ENCODE results near the gene ZSCAN2.

ZSCAN2 gene

DNA sequence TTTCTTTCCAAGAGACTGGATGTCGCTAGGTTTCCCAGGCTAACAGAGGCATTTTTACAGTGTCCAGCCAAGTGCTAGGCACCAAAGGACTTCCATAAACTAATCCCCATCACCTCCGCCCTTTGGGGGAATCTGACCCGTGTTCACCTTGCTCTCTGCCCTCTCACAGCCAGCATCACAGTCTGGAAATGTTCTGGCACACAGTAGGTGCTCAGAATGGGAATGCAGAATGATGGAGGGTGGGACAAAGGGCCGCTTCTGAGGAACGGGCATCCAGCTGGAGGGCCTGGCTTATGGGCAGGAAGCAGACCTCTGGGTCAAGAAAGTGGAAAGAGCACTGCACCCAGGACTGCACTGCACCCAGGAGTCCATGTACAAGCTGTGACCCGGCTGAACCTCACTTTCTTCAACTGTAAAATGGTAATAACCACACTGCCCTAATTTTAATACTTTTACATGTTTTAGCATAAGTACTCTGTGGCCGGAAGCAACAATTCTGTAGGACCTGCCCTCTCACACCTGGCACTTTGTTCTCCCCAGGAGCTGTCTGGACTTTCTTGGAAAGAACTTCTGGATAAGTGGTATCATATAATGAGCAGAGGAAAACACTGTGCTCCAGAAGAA, 58.1 kb downstream of the ZSCAN2 start:
- no peak for DNase-seq (ENCODE audit: low read depth, low spot score)
- H3K4me3 ChIP-seq (ENCODE audit: low read length): peak overlapping the region; percentile 64

DNA sequence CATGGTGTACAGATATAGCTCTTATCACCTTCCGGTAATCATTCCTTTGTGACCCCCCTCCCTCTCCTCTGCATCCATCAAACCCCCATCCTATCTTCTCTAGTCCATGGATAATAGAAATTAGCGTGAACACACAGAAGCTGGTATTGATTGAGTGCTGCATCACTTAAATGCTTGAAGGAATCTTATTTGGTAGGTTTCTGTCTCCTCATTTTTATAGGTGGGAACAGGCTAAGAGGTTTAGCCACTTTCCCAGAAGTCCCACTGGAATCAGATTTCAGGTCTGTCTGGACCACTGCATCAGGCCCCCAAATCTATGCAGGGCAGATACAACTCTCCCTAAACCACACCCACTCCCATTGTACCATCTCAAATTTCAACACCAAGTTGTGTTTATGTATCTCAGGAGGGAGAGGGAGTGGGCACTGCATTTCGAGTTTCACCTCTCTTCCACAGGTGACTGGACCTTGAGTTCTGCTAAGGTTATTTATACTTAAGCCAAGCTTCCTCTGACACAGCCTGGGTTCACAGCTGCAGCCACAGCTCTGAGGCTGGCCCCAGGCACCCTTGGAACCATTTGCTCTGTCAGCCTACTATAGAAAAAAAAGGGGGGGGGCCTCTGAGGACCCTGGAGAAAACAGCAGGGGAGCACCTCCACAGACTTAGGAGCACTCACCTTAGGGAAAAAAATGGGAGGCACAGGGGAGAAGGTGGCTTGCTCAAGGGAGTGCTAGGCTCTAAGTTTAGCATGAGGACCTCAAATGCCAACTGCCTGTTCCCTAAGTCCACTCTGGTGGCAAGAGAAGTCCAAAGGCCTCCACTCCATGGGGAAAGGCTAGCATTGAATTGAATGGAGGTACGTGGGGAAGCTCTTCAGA, 59.3 kb downstream of the ZSCAN2 start:
- no peak for DNase-seq (ENCODE audit: low read depth, low spot score)
- H3K4me3 ChIP-seq (ENCODE audit: low read length): no peak overlapping the region

DNA sequence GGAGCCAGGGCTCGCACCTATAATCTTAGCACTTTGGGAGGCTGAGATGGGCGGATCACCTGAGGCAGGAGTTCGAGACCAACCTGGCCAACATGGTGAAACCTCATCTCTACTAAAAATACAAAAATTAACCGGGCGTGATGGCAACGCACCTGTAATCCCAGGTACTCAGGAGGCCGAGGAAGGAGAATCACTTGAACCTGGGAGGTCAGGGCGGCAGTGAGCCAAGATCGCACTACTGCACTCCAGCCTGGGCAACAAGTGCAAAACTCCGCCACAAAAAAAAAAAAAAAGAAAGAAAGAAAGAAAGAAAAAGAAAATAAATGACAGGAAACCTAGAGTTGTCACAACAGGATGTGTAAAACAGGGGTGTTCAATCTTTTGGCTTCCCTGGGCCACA, 60.2 kb downstream of the ZSCAN2 start:
- H3K4me3 ChIP-seq (ENCODE audit: low read length): no peak overlapping the region
- no peak for DNase-seq (ENCODE audit: low read depth, low spot score)

DNA sequence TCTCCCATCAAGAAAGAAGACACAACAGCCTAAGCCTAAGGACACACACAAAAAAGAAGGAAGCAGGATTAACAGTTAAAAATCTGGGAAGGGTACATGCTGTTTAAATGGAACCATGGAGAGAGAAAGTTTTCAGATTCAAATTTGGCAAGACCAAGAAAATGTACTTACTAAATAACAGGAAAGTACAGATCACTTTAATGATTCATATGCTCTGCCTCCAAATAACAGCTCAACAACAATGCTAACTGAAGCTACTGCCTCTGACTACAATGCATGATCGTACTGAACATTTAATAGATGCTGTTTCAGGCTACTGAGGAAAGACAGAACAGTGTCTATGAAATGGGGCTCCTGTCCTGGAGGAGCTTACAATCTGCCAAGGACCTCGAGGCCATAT, 65.6 kb downstream of the ZSCAN2 start:
- no peak for DNase-seq (ENCODE audit: low read depth, low spot score)
- no peak overlapping the region for H3K4me3 ChIP-seq (ENCODE audit: low read length)

DNA sequence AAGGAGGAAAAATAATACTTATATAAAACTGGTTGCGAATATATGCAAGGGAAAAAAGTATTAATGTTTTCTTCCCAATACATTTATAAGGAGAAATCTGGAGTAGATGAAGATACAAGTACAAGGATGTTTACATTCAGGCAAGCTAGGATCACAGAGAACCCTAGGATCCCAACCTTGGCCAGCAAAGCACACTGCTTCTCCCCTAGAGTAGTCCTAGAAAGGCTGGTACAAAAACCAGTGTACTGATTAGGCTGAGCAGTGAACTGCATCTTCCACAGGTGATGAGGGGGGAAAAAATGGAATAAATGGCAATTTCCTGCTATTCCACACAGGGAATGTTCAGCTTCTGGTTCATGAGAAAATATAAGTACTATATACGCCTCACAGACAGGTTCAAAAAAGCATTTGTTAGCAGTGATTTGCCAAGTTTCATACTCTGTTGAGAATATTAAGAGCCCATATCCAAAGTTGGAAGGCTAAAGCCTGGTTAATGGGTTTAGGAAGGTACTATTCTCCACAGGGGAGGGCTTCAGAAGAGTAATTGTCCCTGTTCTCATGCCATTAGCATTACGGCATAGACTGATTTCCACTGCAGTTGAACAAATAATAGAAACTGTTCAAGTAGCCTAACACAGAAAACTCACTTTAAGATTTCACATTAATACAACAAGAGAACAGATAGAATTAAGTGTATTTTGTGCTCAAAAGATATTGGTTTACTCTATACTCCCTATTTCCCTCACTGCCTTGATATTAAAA, 67.6 kb downstream of the ZSCAN2 start:
- no peak for DNase-seq (ENCODE audit: low read depth, low spot score)
- no peak overlapping the region for H3K4me3 ChIP-seq (ENCODE audit: low read length)

DNA sequence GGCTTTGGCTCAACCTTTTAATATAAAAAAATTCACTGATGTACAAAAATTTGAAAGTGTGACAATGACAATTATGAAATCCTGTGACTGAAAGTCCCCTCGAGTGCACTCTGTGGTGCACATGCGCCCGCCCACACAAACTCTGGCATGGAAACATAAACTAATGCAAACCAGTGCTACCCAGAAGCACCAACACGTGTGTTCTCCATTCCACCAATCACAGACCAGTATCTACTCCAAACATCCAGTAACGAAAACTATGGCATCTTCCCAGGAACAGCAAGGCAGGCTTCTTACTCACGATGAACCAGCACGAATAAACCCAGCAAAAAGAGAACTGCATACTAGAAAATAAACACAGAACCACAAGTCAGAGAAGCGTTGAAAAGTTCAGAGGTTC, 68.9 kb downstream of the ZSCAN2 start:
- no peak overlapping the region for H3K4me3 ChIP-seq (ENCODE audit: low read length)
- no peak for DNase-seq (ENCODE audit: low read depth, low spot score)

DNA sequence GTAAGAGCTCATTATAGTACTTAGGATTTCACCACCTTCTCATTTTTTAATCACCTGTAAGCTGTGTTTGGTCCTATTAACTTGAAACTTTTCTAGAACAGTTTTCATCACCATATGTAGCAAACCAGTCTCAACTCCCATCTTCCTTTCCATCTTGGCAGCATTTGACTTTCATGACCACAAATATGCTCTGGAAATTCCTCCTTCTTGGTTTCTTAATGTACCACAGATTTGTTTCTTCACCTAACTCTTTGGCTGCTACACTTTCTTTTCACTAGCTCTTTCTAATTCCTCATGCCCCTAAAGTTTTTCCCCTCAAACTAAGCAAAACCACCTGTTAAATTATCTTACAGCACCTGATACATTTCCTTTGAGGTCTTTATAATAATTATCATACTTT, 70.4 kb downstream of the ZSCAN2 start:
- no peak overlapping the region for H3K4me3 ChIP-seq (ENCODE audit: low read length)
- no peak for DNase-seq (ENCODE audit: low read depth, low spot score)
